ENCODE results near the gene GRIK2. TPM values are rescaled to one million over a fixed set of nuclear protein-coding genes. Genes with fewer than 3 reads are reported as not detected.

The GRIK2 gene
- total and polyA plus RNA-seq, 7 donors, result 0.25 to 8.9 (median 2.1) TPM; not detected in 2

GRCh38 chr6:101662111-101662897 is 268.8 kb downstream of the GRIK2 start:
- intact Hi-C loops (cut with DNase I), result no loop called here
- WGBS, 2 donors, result 87 to 93% methylated on average over 2 of the region's 2 CpGs
- H3K27me3 ChIP-seq, result no peaks in the 10 kb centered on the region
- no peak for DNase-seq
- TF ChIP-seq POLR2A (IDR thresholded peaks at IDR 0.05), result no peak
- no peaks in the 10 kb centered on the region for H3K36me3 ChIP-seq
- no peaks in the 10 kb centered on the region for H3K4me1 ChIP-seq
- H3K9me3 ChIP-seq, result no peaks in the 10 kb centered on the region
- no peak overlapping the region for H3K27ac ChIP-seq
- no peak overlapping the region for H3K4me3 ChIP-seq

GRCh38 chr6:101663100-101663499 is 269.6 kb downstream of the GRIK2 start:
- H3K9me3 ChIP-seq, result no peaks in the 10 kb centered on the region
- H3K36me3 ChIP-seq, result no peaks in the 10 kb centered on the region
- intact Hi-C loops (cut with DNase I), result no loop called here
- 73 to 76% methylated on average over 6 of the region's 6 CpGs for WGBS, 2 donors
- DNase-seq, result no peak
- no peak overlapping the region for H3K27ac ChIP-seq
- TF ChIP-seq POLR2A (IDR thresholded peaks at IDR 0.05) (no peak), EP300 (IDR thresholded peaks at IDR 0.05) (no peak), POLR2AphosphoS5 (IDR thresholded peaks at IDR 0.05) (no peak)
- TF ChIP-seq, protein P1, sequence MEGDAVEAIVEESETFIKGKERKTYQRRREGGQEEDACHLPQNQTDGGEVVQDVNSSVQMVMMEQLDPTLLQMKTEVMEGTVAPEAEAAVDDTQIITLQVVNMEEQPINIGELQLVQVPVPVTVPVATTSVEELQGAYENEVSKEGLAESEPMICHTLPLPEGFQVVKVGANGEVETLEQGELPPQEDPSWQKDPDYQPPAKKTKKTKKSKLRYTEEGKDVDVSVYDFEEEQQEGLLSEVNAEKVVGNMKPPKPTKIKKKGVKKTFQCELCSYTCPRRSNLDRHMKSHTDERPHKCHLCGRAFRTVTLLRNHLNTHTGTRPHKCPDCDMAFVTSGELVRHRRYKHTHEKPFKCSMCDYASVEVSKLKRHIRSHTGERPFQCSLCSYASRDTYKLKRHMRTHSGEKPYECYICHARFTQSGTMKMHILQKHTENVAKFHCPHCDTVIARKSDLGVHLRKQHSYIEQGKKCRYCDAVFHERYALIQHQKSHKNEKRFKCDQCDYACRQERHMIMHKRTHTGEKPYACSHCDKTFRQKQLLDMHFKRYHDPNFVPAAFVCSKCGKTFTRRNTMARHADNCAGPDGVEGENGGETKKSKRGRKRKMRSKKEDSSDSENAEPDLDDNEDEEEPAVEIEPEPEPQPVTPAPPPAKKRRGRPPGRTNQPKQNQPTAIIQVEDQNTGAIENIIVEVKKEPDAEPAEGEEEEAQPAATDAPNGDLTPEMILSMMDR (IDR thresholded peaks at IDR 0.05), result no peak
- no peaks in the 10 kb centered on the region for H3K4me1 ChIP-seq
- H3K4me3 ChIP-seq, result no peak overlapping the region
- no peaks in the 10 kb centered on the region for H3K27me3 ChIP-seq

DNA sequence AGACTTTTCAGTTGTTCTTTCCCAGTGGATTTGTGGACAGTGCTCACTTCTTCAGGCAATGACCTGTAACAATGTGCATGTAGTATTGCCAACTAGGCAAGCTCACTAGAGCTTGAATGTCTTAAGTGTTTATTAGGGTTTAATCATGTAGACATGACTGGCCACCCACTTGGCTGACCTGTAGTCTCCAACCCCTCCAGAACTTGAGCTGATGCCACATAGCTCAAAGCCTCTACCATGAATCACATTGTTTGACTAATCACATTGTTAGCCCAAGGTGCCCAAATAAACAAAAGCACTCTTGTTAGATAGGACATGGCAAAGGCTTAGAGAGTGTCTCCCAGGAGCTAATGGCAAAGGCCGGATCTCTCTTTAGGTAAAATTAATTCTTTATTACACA is 272.7 kb downstream of the GRIK2 start:
- Histone ChIP-seq H3K36me3 (no peaks in the 10 kb centered on the region), H3K4me3 (no peak overlapping the region), H3K27ac (no peak overlapping the region), H3K4me1 (no peaks in the 10 kb centered on the region), H3K27me3 (no peaks in the 10 kb centered on the region), H3K9me3 (no peaks in the 10 kb centered on the region)
- WGBS, 2 donors, result 70 to 81% methylated on average over 1 of the region's 1 CpG
- DNase-seq, result no peak
- TF ChIP-seq EP300 (IDR thresholded peaks at IDR 0.05), result no peak
- TF ChIP-seq POLR2A (IDR thresholded peaks at IDR 0.05), result no peak
- no peak for TF ChIP-seq POLR2AphosphoS5 (IDR thresholded peaks at IDR 0.05)
- TF ChIP-seq, protein P1 (IDR thresholded peaks at IDR 0.05), result no peak
- intact Hi-C loops (cut with DNase I), result no loop called here

DNA sequence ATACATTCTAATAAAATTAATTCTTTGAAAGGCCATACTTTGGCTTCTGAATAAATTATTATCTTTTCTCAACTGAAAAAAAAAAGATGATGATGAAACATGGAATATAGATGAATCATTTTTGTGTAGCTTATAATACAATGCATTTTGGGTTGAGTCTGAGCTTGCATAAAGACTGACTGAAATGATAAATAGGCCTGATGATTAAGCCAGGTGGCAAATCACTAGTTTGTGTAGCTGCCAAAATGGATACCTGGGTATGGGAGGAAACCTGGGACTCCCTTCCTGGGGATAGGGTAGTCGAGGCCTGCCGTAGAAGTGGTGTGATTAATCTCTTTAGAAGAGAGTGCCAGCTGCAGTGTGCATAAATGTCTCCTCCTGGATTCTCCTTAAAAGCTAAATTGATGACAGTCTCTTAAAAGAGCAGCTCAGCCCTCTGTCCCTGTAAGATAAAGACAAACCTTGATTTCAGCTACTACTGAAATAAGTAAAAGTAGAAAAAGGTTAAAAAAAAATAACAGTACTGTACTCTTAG is 275.1 kb downstream of the GRIK2 start:
- Histone ChIP-seq H3K27ac (no peak overlapping the region), H3K27me3 (no peaks in the 10 kb centered on the region), H3K4me3 (no peak overlapping the region), H3K4me1 (no peaks in the 10 kb centered on the region), H3K9me3 (no peaks in the 10 kb centered on the region), H3K36me3 (no peaks in the 10 kb centered on the region)
- DNase-seq, result no peak
- intact Hi-C loops (cut with DNase I), result no loop called here
- WGBS, 2 donors, result 76 to 83% methylated on average over 2 of the region's 2 CpGs
- no peak for TF ChIP-seq POLR2AphosphoS5 (IDR thresholded peaks at IDR 0.05)
- TF ChIP-seq, protein P1 (IDR thresholded peaks at IDR 0.05), result no peak
- TF ChIP-seq EP300 (IDR thresholded peaks at IDR 0.05), result no peak
- TF ChIP-seq POLR2A (IDR thresholded peaks at IDR 0.05), result no peak

GRCh38 chr6:101676187-101676586 is 282.7 kb downstream of the GRIK2 start:
- TF ChIP-seq POLR2A (IDR thresholded peaks at IDR 0.05), result no peak
- TF ChIP-seq EP300 (IDR thresholded peaks at IDR 0.05), result no peak
- TF ChIP-seq, protein P1 (IDR thresholded peaks at IDR 0.05), result no peak
- TF ChIP-seq POLR2AphosphoS5 (IDR thresholded peaks at IDR 0.05), result no peak
- intact Hi-C loops (cut with DNase I), result no loop called here
- H3K4me3 ChIP-seq, result no peak overlapping the region
- H3K36me3 ChIP-seq, result no peaks in the 10 kb centered on the region
- H3K4me1 ChIP-seq, result no peaks in the 10 kb centered on the region
- H3K9me3 ChIP-seq, result no peaks in the 10 kb centered on the region
- H3K27me3 ChIP-seq, result no peaks in the 10 kb centered on the region
- 86 to 92% methylated on average over 2 of the region's 2 CpGs for WGBS, 2 donors
- DNase-seq, result no peak
- no peak overlapping the region for H3K27ac ChIP-seq
